Stimulated activated CD8-positive, alpha-beta memory T cell treated with anti-CD3 and anti-CD28 coated beads, Interleukin-12 subunit alpha, Interleukin-12 subunit beta, amount 100 ng/mL, for 4 hours (primary cell): Measurements from ENCODE around the gene SMC4.

Experiments used
- DNase-seq: peaks from one replicate; pipeline ENCODE4 v3.0.0-alpha.2; 2020; ENCODE audit warnings: low read depth

Gene SMC4

DNA sequence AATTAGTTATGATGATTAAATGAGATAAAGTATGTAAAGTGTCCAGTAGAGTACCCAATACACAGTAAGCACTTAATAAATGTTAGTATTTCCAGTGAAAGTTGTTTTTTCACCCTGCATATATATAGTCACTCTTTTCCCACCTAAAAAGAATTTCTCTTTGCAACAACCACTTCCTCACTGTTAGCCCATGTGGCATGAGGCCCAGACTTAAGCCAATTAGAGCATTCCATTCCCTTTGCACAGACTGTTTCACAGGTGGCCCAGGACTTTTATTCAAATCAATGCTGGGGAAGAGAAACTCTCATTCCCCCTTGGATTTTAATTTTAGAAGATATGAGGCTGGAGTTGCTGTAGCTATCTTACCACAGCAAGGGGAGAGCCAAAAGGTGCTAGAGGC is 4.2 kb upstream of the SMC4 start:
- DNase-seq, result no peak

GRCh38 chr3:160398820-160399124 is 678 bp upstream of the SMC4 start:
- DNase-seq, result no peak

DNA sequence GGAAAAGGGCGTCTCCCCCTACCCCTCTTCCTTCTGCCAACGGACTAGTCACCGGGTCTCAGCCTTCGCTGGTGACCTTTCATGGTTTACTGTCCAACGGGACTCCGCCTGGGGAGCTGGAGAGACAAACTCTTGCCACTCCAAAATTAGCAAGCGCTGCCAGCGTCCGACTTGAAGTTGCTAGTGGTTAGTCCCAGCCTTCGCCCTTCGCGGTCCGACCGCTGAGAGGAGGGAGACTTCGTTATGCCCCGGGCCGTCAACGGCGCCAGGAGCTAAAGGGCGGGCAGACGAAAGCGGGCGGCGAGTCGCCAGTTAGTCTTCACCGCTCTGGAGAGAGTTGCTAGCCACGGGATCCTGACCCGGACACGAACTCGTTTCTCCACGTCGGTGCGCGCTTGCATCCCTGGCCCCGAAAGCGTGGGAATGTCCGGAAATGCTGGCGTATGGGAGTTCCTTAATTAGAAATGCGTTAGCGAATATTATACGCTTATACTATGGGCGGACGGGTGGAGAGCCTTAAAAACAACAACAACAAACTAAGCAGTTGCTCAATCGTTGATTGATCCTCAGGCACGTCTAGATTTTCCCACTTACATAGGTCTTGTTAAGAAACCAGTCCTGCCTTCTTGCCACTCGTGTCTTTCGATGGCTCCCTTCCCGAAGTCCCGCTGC is 716 bp downstream of the SMC4 start:
- peak; percentile 6 for DNase-seq

DNA sequence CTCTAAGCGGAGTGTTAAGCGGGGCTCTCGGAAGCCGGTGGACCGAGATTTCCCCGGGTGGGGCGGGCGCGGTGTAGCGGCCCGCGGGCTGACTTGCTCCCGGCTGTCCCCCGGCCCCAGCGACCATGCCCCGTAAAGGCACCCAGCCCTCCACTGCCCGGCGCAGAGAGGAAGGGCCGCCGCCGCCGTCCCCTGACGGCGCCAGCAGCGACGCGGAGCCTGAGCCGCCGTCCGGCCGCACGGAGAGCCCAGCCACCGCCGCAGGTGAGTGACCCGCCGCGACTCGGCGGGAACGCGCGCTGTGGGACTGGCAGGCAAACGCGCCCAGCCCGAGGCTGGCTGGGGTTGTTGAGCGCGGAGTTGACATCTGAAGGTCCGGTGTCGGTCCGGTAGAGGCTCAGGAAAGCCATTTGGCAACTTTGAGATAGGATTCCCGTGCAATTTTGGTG is 1.3 kb downstream of the SMC4 start:
- peak; percentile 6 for DNase-seq

DNA sequence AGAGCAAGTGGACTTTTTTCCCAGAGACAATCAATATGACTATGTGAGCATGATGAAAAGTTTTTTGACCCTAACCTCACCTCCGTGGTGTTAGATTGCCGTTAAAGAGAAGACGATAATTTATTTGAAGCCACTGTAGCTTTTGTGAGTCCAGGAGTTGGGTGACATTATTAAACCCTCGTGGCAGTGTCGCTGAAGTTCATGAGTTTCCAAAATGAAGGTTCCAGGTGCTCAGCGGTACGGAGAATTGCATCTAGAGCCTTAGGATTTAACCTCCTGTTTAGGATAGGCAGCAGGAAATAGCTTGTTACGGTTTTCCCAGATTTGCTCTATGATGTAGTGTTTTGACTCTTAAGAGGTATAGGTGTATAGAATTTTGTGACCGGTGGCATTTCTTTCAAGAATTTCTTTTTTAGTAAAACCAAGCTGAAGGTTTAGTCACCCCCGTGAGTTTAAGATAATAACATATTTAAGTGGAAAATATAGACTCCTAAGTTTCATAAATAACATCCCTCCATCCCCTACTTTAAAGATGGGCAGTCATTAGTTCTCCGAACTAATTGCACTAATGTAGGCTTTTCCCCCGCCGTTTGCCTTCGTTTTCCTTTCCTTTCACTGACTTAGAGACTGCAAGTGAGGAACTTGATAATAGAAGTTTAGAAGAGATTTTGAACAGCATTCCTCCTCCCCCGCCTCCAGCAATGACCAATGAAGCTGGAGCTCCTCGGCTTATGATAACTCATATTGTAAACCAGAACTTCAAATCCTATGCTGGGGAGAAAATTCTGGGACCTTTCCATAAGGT is 2.0 kb downstream of the SMC4 start:
- no peak for DNase-seq

GRCh38 chr3:160402221-160403027 is 3.0 kb downstream of the SMC4 start:
- DNase-seq, result no peak

- DNase-seq, result no peak
Measured at GRCh38 chr3:160403028-160403545, 3.6 kb downstream of the SMC4 start.

DNA sequence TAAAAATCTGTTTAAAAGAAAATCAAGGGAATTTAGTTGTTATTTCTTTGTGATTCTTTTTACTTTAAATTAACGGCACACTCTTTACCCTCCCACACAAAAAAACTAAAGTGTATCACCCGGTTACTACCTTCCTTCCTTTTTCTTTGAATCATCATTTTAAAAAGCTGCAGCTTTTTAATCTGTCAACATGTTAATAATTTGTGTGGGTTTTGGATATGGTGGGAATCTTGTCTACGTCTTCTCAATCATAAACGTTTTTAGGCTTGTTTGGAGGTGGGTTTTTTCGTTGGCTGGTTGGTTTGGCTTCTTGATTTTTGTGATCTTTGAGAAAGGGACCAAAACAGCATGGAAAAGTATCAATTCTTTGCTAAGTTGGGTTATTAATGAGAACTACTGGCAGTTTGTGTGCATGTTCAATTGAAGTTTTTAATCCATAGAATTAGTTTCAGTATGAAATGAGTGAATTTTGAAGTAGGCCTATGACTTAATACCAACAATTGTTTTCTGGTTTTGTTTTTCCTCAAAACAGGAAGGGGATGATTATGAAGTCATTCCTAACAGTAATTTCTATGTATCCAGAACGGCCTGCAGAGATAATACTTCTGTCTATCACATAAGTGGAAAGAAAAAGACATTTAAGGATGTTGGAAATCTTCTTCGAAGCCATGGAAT is 4.5 kb downstream of the SMC4 start:
- DNase-seq, result no peak

DNA sequence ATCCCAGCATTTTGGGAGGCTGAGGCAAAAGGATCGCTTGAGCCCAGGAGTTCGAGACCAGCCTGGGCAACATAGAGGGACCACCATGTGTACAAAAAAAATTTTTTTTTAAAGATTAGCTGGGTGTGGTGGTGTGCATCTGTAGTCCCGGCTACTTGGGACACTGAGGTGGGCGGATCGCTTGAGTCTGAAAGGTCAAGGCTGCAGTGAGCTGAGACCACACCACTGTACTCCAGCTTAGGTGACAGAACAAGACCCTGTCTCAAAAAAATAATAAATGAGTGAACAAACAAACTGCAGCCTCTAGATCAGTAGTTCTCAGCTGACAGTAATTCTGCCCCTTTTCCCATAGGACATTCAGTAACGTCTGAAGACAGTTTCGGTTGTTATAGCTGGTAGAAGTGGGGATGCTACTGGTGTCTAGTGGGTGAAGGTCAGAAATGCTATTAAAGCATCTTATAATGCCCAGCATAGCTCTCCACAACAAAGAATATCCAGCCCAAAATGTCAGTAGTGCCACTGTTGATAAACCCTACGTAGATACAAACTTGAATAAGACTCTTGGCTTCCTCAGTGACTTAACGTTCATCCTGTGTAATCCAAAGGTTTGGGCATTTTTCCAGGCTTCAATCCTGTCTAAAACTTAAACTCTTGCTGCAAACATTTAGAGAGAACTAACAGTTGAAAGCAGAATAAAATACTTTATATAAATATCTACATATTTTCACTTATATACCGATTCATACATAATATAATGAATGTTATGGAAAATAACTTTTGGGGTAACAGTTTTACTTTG is 10.6 kb downstream of the SMC4 start:
- DNase-seq, result no peak

- no peak for DNase-seq
Measured at GRCh38 chr3:160412477-160412876, 13.0 kb downstream of the SMC4 start.

DNA sequence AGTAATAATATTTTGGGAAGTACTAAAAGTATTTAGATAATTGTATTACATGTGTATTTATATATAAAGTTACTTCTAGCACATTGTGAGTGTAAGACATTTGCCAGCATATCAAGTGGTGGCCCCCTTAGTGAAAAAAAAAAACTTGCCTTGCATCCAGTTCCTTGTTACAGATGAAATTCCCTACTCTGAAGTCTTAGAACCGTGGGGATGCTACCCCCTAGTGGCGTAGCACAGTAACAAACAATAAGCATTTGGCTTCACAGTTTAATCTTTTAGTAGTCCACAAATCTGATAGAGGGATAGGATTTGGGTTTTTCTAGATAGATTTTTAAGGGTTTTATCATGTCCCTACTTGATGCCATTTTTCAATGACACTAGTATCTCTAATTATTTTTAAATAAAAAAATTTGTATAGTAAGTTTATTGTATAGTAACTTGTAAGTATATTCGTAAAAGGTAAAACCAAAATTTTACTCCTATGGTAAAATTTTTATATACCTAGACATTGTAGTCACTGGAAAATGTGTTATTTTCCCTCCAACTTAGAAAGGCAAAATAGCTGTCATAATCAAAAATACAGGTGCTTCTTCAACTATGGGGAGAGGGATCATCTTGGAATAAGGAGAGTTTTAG is 14.3 kb downstream of the SMC4 start:
- peak; percentile 18 for DNase-seq

- DNase-seq, result no peak
Measured at GRCh38 chr3:160417311-160417710, 17.9 kb downstream of the SMC4 start.

DNA sequence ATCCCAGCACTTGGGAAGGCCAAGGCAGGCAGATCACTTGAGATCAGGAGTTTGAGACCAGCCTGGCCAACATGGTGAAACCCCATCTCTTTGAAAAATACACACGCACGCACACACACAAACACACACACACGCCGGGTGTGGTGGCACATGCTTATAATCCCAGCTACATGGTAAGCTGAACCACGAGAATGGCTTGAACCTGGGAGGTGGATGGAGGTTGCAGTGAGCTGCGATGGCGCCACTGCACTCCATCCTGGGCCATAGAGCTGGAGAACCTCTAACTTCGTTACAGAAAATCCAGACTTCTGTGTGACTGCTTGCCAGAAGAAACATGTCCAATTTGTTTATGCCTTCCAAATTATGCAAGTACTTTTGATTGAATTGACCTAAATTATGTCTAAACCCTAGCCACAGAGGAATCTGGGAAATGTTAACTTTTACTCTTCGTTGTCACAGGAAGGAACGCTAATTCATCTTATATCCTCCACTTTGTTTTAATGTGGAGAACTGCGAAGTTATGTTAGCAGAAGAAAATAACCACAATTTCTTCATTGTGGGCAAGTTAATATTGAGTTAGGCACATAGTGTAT is 28.5 kb downstream of the SMC4 start:
- no peak for DNase-seq

DNA sequence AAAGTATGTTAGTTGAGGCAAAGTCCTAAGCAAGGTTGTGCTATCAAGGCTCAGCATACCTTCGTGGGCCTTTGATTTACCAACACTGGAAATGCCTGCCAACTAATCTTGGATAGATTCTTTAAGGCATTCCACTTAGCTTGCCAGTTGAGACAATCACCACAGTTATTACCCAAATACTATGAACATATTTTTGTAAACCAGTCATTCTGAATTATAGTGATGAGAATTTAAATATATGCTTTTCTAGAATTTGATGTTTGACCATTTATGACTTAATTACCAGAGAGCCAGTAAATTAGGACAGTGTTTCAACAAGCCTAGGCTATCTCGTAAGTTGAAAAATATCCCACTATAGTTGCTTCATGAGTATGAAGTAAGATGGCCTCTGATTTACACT is 34.6 kb downstream of the SMC4 start:
- no peak for DNase-seq

- DNase-seq, result no peak
Measured at GRCh38 chr3:160435095-160435494, 35.6 kb downstream of the SMC4 start.

GRCh38 chr3:160435747-160436146 is 36.3 kb downstream of the SMC4 start:
- no peak for DNase-seq

DNA sequence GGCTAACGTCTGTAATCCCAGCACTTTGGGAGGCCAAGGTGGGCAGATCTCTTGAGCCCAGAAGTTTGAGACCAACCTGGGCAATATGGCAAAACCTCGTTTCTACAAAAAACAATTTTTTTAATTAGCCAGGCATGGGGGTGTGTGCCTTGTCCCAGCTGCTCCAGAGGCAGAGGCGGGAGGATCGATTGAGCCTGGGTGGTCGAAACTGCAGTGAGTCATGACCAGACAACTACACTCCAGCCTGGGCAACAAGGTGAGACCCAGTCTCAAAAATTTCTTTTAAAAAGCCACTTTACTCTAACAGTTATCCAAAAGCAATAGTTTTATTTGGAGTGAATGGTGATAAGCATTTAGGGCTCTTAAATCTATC is 37.6 kb downstream of the SMC4 start:
- DNase-seq, result no peak

GRCh38 chr3:160440687-160441086 is 41.2 kb downstream of the SMC4 start:
- no peak for DNase-seq

GRCh38 chr3:160444411-160444810 is 45.0 kb downstream of the SMC4 start:
- no peak for DNase-seq

- no peak for DNase-seq
Measured at GRCh38 chr3:160445854-160446253, 46.4 kb downstream of the SMC4 start.
